Measurements from ENCODE around the gene CHTF18.

GRCh38 chr16:819336-820043, 31.1 kb downstream of the CHTF18 start:
- TF ChIP-seq CTCF (IDR thresholded peaks at IDR 0.05; ENCODE audit: low read depth, low read length, poor library complexity, severe bottlenecking) (no peak), EZH2phosphoT487 (IDR thresholded peaks at IDR 0.05; ENCODE audit: borderline replicate concordance, low read length) (no peak)
